Astrocyte (in vitro differentiated cells and primary cell): Measurements from ENCODE around the gene KCNG2. TPM values are rescaled to one million over a fixed set of nuclear protein-coding genes. Genes with fewer than 3 reads are reported as not detected.

Source experiments
- DNase-seq: peaks from one replicate; pipeline ENCODE4 v3.0.0-alpha.2; 2010; ENCODE audit warnings: low read depth
- FAIRE-seq: peaks from 2 replicates; lab custom pipeline; 2011; peaks lifted over from hg19 to GRCh38; lab: Jason Lieb, UNC
- H2AFZ ChIP-seq: 2 replicates; pipeline ENCODE4 v1.6.0; 2012; ENCODE audit warnings: low read depth, low read length, inconsistent platforms
- H3K27ac ChIP-seq: 2 replicates; pipeline ENCODE4 v1.5.1; 2011; ENCODE audit warnings: low read depth, low read length, inconsistent platforms
- H3K27me3 ChIP-seq: 2 replicates; pipeline ENCODE4 v1.6.0; 2011; ENCODE audit warnings: low read length, inconsistent platforms; ENCODE audit not compliant: insufficient read depth
- H3K36me3 ChIP-seq: 2 replicates; pipeline ENCODE4 v1.5.1; 2011; ENCODE audit warnings: low read length, inconsistent platforms; ENCODE audit not compliant: insufficient read depth
- H3K4me1 ChIP-seq: 2 replicates; pipeline ENCODE4 v1.5.1; 2011; ENCODE audit warnings: low read length, inconsistent platforms; ENCODE audit not compliant: insufficient read depth
- H3K4me2 ChIP-seq: 2 replicates; pipeline ENCODE4 v1.6.0; 2012; ENCODE audit warnings: low read length, inconsistent platforms
- H3K4me3 ChIP-seq: 2 replicates; pipeline ENCODE4 v1.5.1; 2011; ENCODE audit warnings: low read depth, mild to moderate bottlenecking, low read length, inconsistent platforms; ENCODE audit not compliant: insufficient read depth
- H3K79me2 ChIP-seq: 2 replicates; pipeline ENCODE4 v1.6.0; 2012; ENCODE audit warnings: mild to moderate bottlenecking, low read length, inconsistent platforms; ENCODE audit not compliant: insufficient read depth
- H3K9ac ChIP-seq: 2 replicates; pipeline ENCODE4 v1.6.0; 2012; ENCODE audit warnings: mild to moderate bottlenecking, low read length, inconsistent platforms
- H3K9me3 ChIP-seq: 2 replicates; pipeline ENCODE4 v1.5.1; 2012; ENCODE audit warnings: low read depth, mild to moderate bottlenecking, low read length, inconsistent platforms; ENCODE audit not compliant: insufficient read depth
- H4K20me1 ChIP-seq: 2 replicates; pipeline ENCODE4 v1.6.0; 2012; ENCODE audit warnings: low read length, inconsistent platforms; ENCODE audit not compliant: insufficient read depth
- H3K27ac Mint-ChIP-seq: one replicate; pipeline ENCODE4 v1.8.0; 2021; ENCODE audit warnings: mild to moderate bottlenecking, mixed read lengths; ENCODE audit not compliant: unreplicated experiment
- H3K27me3 Mint-ChIP-seq: one replicate; pipeline ENCODE4 v1.8.0; 2021; ENCODE audit warnings: low read depth, mixed read lengths; ENCODE audit not compliant: unreplicated experiment
- H3K36me3 Mint-ChIP-seq: one replicate; pipeline ENCODE4 v1.8.0; 2021; ENCODE audit warnings: low read depth, mixed read lengths; ENCODE audit not compliant: unreplicated experiment
- H3K4me1 Mint-ChIP-seq: one replicate; pipeline ENCODE4 v1.8.0; 2021; ENCODE audit warnings: low read depth, mixed read lengths; ENCODE audit not compliant: unreplicated experiment
- H3K4me3 Mint-ChIP-seq: one replicate; pipeline ENCODE4 v1.8.0; 2021; ENCODE audit warnings: mild to moderate bottlenecking, moderate library complexity, mixed read lengths; ENCODE audit not compliant: unreplicated experiment
- H3K9me3 Mint-ChIP-seq: one replicate; pipeline ENCODE4 v1.8.0; 2021; ENCODE audit warnings: mild to moderate bottlenecking, mixed read lengths; ENCODE audit not compliant: unreplicated experiment
- EZH2 ChIP-seq: IDR thresholded peaks from 2 replicates; pipeline ENCODE4 v1.6.1; 2012; ENCODE audit warnings: mild to moderate bottlenecking, low read length, inconsistent platforms; ENCODE audit not compliant: insufficient read depth
- total RNA-seq: library from RNA; stranded (reverse); gene quantifications from 2 replicates; pipeline ENCODE4 v1.2.1, GENCODE V29; 2021
- TF ChIP-seq, protein P1 (sequence below): IDR thresholded peaks from 2 replicates; pipeline ENCODE4 v1.5.1; 2011; ENCODE audit warnings: low read depth, mild to moderate bottlenecking, inconsistent platforms, low read length, moderate library complexity; ENCODE audit not compliant: insufficient read depth

The KCNG2 gene
- total RNA-seq, 1 donor from 2014 or later = 0.16 TPM

GRCh38 chr18:79825913-79826312 lies 28.2 kb downstream of the KCNG2 start:
- H3K4me3 ChIP-seq = no peak overlapping the region
- no peak overlapping the region for H3K4me3 Mint-ChIP-seq
- TF ChIP-seq, protein P1, sequence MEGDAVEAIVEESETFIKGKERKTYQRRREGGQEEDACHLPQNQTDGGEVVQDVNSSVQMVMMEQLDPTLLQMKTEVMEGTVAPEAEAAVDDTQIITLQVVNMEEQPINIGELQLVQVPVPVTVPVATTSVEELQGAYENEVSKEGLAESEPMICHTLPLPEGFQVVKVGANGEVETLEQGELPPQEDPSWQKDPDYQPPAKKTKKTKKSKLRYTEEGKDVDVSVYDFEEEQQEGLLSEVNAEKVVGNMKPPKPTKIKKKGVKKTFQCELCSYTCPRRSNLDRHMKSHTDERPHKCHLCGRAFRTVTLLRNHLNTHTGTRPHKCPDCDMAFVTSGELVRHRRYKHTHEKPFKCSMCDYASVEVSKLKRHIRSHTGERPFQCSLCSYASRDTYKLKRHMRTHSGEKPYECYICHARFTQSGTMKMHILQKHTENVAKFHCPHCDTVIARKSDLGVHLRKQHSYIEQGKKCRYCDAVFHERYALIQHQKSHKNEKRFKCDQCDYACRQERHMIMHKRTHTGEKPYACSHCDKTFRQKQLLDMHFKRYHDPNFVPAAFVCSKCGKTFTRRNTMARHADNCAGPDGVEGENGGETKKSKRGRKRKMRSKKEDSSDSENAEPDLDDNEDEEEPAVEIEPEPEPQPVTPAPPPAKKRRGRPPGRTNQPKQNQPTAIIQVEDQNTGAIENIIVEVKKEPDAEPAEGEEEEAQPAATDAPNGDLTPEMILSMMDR = no peak
- TF ChIP-seq EZH2 = no peak

DNA sequence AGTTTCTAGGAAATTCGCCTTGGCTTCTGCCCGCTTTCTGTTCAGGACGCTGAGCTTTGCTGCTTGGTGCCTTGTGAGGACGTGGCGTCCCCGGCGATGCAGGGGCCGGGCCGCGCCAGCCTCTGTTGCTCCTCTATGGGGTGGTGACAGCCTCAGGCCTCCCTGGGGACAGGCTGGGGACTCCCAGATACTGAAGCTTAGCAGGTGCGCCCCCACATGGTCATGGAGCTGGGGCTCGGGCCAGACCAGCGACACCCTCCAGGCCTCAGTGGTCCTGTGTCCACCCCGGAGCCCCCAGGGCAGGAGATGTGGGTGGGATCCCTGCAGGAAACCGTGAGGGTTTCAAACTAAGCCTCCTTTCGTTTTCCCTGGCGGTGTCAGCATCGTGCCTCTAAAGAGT lies 29.2 kb downstream of the KCNG2 start:
- no peaks in the 10 kb centered on the region for H3K4me1 ChIP-seq
- H3K4me3 ChIP-seq = no peak overlapping the region
- Mint-ChIP-seq H3K4me1 (no peaks in the 10 kb centered on the region), H3K36me3 (no peaks in the 10 kb centered on the region), H3K27me3 (peaks cover 23% of the 10 kb centered on the region), H3K9me3 (peaks cover 2% of the 10 kb centered on the region), H3K4me3 (no peak overlapping the region), H3K27ac (no peak overlapping the region)
- no peak overlapping the region for H2AFZ ChIP-seq
- no peak overlapping the region for H3K4me2 ChIP-seq
- no peaks in the 10 kb centered on the region for H4K20me1 ChIP-seq
- H3K27me3 ChIP-seq = no peaks in the 10 kb centered on the region
- TF ChIP-seq, protein P1 = no peak
- no peak for DNase-seq
- no peaks in the 10 kb centered on the region for H3K36me3 ChIP-seq
- peaks cover 6% of the 10 kb centered on the region for H3K9me3 ChIP-seq
- H3K79me2 ChIP-seq = no peaks in the 10 kb centered on the region
- no peak overlapping the region for H3K27ac ChIP-seq
- no peak for FAIRE-seq
- H3K9ac ChIP-seq = no peak overlapping the region

More at GRCh38 chr18:79825913-79826312, 28.2 kb downstream of the KCNG2 start:
- Mint-ChIP-seq H3K27ac (no peak overlapping the region), H3K4me1 (no peaks in the 10 kb centered on the region), H3K9me3 (peaks cover 2% of the 10 kb centered on the region), H3K36me3 (no peaks in the 10 kb centered on the region), H3K27me3 (peaks cover 23% of the 10 kb centered on the region)
- H3K9ac ChIP-seq = no peak overlapping the region
- no peaks in the 10 kb centered on the region for H4K20me1 ChIP-seq
- H2AFZ ChIP-seq = no peak overlapping the region
- H3K4me2 ChIP-seq = no peak overlapping the region
- FAIRE-seq (no peak), DNase-seq (no peak)
- no peaks in the 10 kb centered on the region for H3K4me1 ChIP-seq
- H3K79me2 ChIP-seq = no peaks in the 10 kb centered on the region
- peaks cover 4% of the 10 kb centered on the region for H3K9me3 ChIP-seq
- H3K36me3 ChIP-seq = no peaks in the 10 kb centered on the region
- no peak overlapping the region for H3K27ac ChIP-seq
- no peaks in the 10 kb centered on the region for H3K27me3 ChIP-seq

- Mint-ChIP-seq H3K9me3 (peaks cover 3% of the 10 kb centered on the region), H3K27ac (no peak overlapping the region), H3K4me3 (no peak overlapping the region), H3K36me3 (no peaks in the 10 kb centered on the region), H3K27me3 (peaks cover 21% of the 10 kb centered on the region), H3K4me1 (no peaks in the 10 kb centered on the region)
- no peak overlapping the region for H2AFZ ChIP-seq
- H3K4me1 ChIP-seq = no peaks in the 10 kb centered on the region
- no peak overlapping the region for H3K9ac ChIP-seq
- FAIRE-seq = no peak
- no peaks in the 10 kb centered on the region for H4K20me1 ChIP-seq
- TF ChIP-seq EZH2 = no peak
- TF ChIP-seq, protein P1 = no peak
- DNase-seq = no peak
- H3K36me3 ChIP-seq = no peaks in the 10 kb centered on the region
- H3K79me2 ChIP-seq = no peaks in the 10 kb centered on the region
- no peak overlapping the region for H3K4me3 ChIP-seq
- no peaks in the 10 kb centered on the region for H3K27me3 ChIP-seq
- no peak overlapping the region for H3K4me2 ChIP-seq
- no peak overlapping the region for H3K27ac ChIP-seq
- H3K9me3 ChIP-seq = peaks cover 10% of the 10 kb centered on the region
Measured at GRCh38 chr18:79828258-79828657, 30.5 kb downstream of the KCNG2 start.
